ENCODE data around the gene RXFP3.

RXFP3 gene

DNA sequence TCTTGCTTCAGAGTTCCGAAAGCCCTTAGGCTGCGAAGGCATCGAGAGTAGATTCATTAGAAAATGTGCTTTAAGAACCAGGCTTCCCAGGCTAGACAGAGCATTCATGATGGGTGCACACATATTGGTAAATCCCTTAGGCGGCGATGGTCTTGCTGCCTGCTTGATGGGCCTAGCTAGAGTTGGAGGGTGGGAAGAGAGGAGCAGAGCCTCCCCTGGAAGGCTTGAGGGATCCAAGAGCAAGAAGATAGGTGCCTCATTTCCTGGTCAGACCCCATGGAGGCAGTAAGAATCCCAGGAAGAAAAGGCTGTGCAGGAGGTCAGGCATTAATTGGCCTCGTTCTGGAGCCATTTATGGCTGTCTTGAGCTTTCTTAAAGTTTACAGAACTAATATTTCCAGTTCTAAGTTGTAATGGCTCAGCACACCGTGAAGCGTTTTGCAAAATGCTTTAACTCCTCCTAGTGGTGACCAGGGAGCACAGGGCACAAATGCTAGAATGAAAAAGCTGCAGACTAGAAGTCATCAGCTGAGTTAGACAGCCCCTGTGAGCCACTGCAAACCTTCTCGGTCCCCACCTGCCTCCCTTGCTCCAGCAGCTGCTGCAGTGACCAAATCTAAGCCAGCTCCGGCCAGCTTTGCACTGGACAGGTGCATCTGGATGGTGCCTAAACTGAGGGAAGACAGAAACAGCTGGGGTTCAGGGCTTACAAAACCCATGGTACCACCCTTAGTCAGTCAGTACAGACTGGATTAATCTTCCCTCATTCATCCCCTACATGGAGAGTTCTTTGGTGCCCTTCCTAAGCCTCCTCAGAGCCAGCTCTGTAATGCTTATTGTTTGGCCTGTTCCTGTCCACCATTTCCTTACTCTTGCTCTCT is 33.6 kb downstream of the RXFP3 start:
- H3K27ac ChIP-seq, result no peak overlapping the region
- no peak for TF ChIP-seq ZFX (IDR thresholded peaks at IDR 0.05; ENCODE audit: borderline replicate concordance)
- TF ChIP-seq CTCF (IDR thresholded peaks at IDR 0.05), result peak; percentile 81

DNA sequence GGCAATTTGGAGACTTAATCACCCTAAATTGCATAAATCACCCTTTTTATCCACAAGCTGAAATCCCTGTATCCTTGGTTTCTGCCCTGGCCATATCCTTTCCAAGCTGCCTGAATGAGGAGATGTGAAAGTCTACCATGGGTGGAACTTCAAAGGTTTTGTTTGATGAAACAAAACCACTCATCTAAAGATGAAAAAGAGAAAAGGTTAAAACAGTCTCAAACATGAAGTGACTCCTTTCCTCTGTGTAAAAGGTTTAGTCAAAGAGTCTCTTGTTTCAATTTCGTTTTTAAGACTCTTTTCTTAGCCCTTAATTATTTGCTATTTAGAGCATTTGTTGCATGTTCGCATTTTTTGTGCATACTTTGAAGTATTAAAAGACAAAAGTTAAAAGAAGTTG is 37.1 kb downstream of the RXFP3 start:
- no peak for TF ChIP-seq ZFX (IDR thresholded peaks at IDR 0.05; ENCODE audit: borderline replicate concordance)
- TF ChIP-seq CTCF (IDR thresholded peaks at IDR 0.05), result no peak
- H3K27ac ChIP-seq, result no peak overlapping the region

- H3K27ac ChIP-seq, result no peak overlapping the region
- TF ChIP-seq CTCF (IDR thresholded peaks at IDR 0.05) (no peak), ZFX (IDR thresholded peaks at IDR 0.05; ENCODE audit: borderline replicate concordance) (no peak)
Measured at GRCh38 chr5:33975852-33976251, 39.7 kb downstream of the RXFP3 start.

DNA sequence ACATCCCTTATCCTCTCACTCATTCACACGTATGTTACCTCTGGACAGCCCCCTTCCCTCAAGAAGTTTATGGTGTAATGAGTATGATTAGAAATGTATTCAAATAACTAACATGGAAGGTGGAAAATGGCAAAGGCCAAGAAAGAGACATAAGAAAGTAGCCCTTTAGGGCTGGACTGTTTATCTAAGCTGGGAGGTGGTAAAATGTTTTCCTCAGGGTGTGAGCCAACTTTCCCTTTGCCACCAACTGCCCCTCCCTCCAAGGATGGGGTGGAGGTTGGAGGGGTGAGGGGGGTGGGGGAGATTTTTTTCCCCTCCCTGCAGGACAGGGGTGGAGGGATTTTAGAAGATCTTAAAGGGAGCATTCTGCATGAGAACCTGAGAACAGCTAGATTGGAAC is 40.1 kb downstream of the RXFP3 start:
- TF ChIP-seq CTCF (IDR thresholded peaks at IDR 0.05) (no peak), ZFX (IDR thresholded peaks at IDR 0.05; ENCODE audit: borderline replicate concordance) (no peak)
- H3K27ac ChIP-seq, result no peak overlapping the region

DNA sequence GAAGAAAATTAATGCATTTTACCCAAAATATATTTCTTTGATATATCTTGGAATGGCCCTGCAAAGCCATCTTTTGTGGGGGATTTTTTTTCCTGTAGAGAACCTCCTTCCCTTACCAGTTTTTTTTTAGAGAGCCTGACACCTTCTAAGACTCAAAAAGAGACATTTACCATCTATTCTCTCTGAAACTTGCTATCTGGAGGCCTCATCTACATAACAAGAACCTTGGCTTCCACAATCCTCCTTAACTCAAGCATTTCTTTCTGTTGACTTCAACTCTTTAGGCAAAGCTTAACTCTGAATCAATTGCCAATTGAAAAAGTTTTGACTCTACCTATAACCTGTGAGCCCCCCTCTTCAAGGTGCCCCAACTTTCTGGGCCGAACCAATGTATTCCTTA is 42.1 kb downstream of the RXFP3 start:
- no peak for TF ChIP-seq ZFX (IDR thresholded peaks at IDR 0.05; ENCODE audit: borderline replicate concordance)

GRCh38 chr5:33980030-33980429 is 43.8 kb downstream of the RXFP3 start:
- H3K27ac ChIP-seq, result no peak overlapping the region
- TF ChIP-seq CTCF (IDR thresholded peaks at IDR 0.05) (no peak), ZFX (IDR thresholded peaks at IDR 0.05; ENCODE audit: borderline replicate concordance) (no peak)

More for the DNA sequence above, 42.1 kb downstream of the RXFP3 start:
- H3K27ac ChIP-seq, result no peak overlapping the region

GRCh38 chr5:33981408-33982162 is 45.4 kb downstream of the RXFP3 start:
- no peak overlapping the region for H3K27ac ChIP-seq
- no peak for TF ChIP-seq ZFX (IDR thresholded peaks at IDR 0.05; ENCODE audit: borderline replicate concordance)
- no peak for TF ChIP-seq CTCF (IDR thresholded peaks at IDR 0.05)

Data from 22Rv1 (cell line).